Keratinocyte (primary cell): ENCODE results near the gene CDYL. TPM values are rescaled to one million over a fixed set of nuclear protein-coding genes. Genes with fewer than 3 reads are reported as not detected.

Experiments
- DNase-seq: peaks from one replicate; pipeline ENCODE4 v3.0.0-alpha.2; 2011; ENCODE audit warnings: low read depth, missing footprints, low spot score
- FAIRE-seq: peaks from 2 replicates; lab custom pipeline; 2011; peaks lifted over from hg19 to GRCh38; lab: Jason Lieb, UNC
- H2AFZ ChIP-seq: 2 replicates; pipeline ENCODE4 v1.6.0; 2012; ENCODE audit warnings: low read length, control low read depth, inconsistent platforms; ENCODE audit not compliant: control insufficient read depth
- H3K27ac ChIP-seq: 2 replicates; pipeline ENCODE4 v1.5.1; 2011; ENCODE audit warnings: low read length; ENCODE audit not compliant: control insufficient read depth, insufficient read depth
- H3K27me3 ChIP-seq: 3 replicates; pipeline ENCODE4 v1.6.0; 2011; ENCODE audit warnings: low read length; ENCODE audit not compliant: control insufficient read depth, insufficient read depth; ENCODE audit errors: extremely low read depth
- H3K36me3 ChIP-seq, 2 experiments: 2 replicates in 1 of 2; 3 replicates in 1 of 2; pipeline ENCODE4 v1.5.1; 2011; ENCODE audit warnings: low read length in 2 of 2, mild to moderate bottlenecking in 1 of 2; ENCODE audit not compliant: control insufficient read depth in 2 of 2, insufficient read depth in 2 of 2; ENCODE audit errors: extremely low read depth in 1 of 2
- H3K4me1 ChIP-seq: 3 replicates; pipeline ENCODE4 v1.5.1; 2011; ENCODE audit warnings: low read length; ENCODE audit not compliant: control insufficient read depth, insufficient read depth; ENCODE audit errors: extremely low read depth
- H3K4me2 ChIP-seq: 3 replicates; pipeline ENCODE4 v1.6.0; 2011; ENCODE audit warnings: low read depth, low read length; ENCODE audit not compliant: control insufficient read depth, insufficient read depth; ENCODE audit errors: extremely low read depth
- H3K4me3 ChIP-seq, 3 experiments: fragments of 200-600 bp in 1 of 3; sonication (generic) in 1 of 3; 2 replicates in 2 of 3; 3 replicates in 1 of 3; pipeline ENCODE4 v1.5.1; 2011 to 2016; ENCODE audit warnings: low read length in 3 of 3, mild to moderate bottlenecking in 3 of 3, control low read depth in 2 of 3, inconsistent platforms in 1 of 3, low read depth in 1 of 3, mixed read lengths in 1 of 3, mixed run types in 1 of 3, moderate library complexity in 1 of 3; ENCODE audit not compliant: control insufficient read depth in 2 of 3, insufficient read depth in 2 of 3; ENCODE audit errors: extremely low read depth in 1 of 3
- H3K79me2 ChIP-seq: 2 replicates; pipeline ENCODE4 v1.6.0; 2012; ENCODE audit warnings: low read length; ENCODE audit not compliant: control insufficient read depth, insufficient read depth
- H3K9ac ChIP-seq: 3 replicates; pipeline ENCODE4 v1.6.0; 2011; ENCODE audit warnings: low read length; ENCODE audit not compliant: control insufficient read depth, insufficient read depth; ENCODE audit errors: extremely low read depth
- H3K9me1 ChIP-seq: 3 replicates; pipeline ENCODE4 v1.6.0; 2011; ENCODE audit warnings: low read length; ENCODE audit not compliant: control insufficient read depth, insufficient read depth; ENCODE audit errors: extremely low read depth
- H3K9me3 ChIP-seq: 2 replicates; pipeline ENCODE4 v1.5.1; 2012; ENCODE audit warnings: low read depth, low read length; ENCODE audit not compliant: control insufficient read depth
- H4K20me1 ChIP-seq: 3 replicates; pipeline ENCODE4 v1.6.0; 2011; ENCODE audit warnings: low read length; ENCODE audit not compliant: control insufficient read depth, insufficient read depth; ENCODE audit errors: extremely low read depth
- EZH2 ChIP-seq: IDR thresholded peaks from one replicate; pipeline ENCODE4 v1.6.1; 2012; ENCODE audit warnings: inconsistent platforms, mild to moderate bottlenecking, low read length, moderate library complexity
- dilution Hi-C: fragments of 300-500 bp; cut with MboI; formaldehyde crosslinking; loops from one replicate; pipeline ENCODE4 v1.7.0; 2020; ENCODE audit warnings: low sequenced_read_pairs; ENCODE audit not compliant: extremely low pct_ligation_motif_present
- polyA plus RNA-seq, 5 experiments: library from polyadenylated mRNA; depleted of rRNA in 3 of 5; stranded (reverse) in 3 of 5; stranded (forward) in 1 of 5; unstranded in 1 of 5; fragments of >200 nt; gene quantifications; 1 replicate in 1 of 5; 2 replicates in 3 of 5; 3 replicates in 1 of 5; pipeline versions ENCODE4 v1.2.1 to v1.2.3, GENCODE V29; 2011 to 2012; ENCODE audit warnings: missing spikeins in 2 of 5, low read depth in 1 of 5, low replicate concordance in 1 of 5
- TF ChIP-seq, protein P1 (sequence below), 3 experiments: IDR thresholded peaks in 1 of 3; conservative IDR thresholded peaks in 1 of 3; optimal IDR thresholded peaks in 1 of 3; 2 replicates in 2 of 3; 3 replicates in 1 of 3; pipeline versions ENCODE3 to v1.5.1; 2011; ENCODE audit warnings: low read length in 3 of 3, mild to moderate bottlenecking in 3 of 3, moderate library complexity in 2 of 3, control low read depth in 1 of 3, inconsistent platforms in 1 of 3; ENCODE audit not compliant: insufficient read depth in 2 of 3; ENCODE audit errors: extremely low read depth in 1 of 3

The CDYL gene
- polyA plus RNA-seq, 1 donor (not counting 4 experiments of a cell fraction or from before 2014, with no cell fraction given): 48.0 TPM

DNA sequence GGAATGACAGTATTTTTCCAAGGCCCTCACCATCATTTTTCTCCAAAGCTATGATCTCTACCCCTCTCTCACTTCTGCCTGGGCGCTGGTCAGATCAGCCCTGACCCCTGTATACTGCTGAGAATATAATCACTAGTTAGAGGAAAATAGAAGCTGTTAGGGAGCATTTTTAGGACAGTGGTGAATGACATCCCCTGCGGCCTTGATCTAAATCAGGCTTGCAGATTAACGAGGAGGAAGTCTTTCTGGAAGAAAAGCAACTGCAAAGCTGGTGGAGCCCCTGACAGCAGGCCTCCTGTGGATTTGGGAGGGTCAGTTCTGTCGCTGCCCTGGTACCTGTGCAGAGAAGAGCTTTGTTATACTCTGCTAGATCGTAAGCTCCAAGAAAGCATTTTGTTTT lies 119.8 kb downstream of the CDYL start:
- Histone ChIP-seq H3K9me3 (no peaks in the 10 kb centered on the region), H3K9me1 (no peaks in the 10 kb centered on the region), H3K4me1 (no peaks in the 10 kb centered on the region), H3K27me3 (no peaks in the 10 kb centered on the region), H3K4me3 (no peak overlapping the region), H3K4me2 (no peak overlapping the region), H2AFZ (no peak overlapping the region), H3K27ac (no peak overlapping the region), H3K36me3 (peaks cover 22 to 23% of the 10 kb centered on the region in 2 experiments), H3K9ac (no peak overlapping the region), H4K20me1 (no peaks in the 10 kb centered on the region), H3K79me2 (peaks cover 35% of the 10 kb centered on the region)
- TF ChIP-seq, protein P1, sequence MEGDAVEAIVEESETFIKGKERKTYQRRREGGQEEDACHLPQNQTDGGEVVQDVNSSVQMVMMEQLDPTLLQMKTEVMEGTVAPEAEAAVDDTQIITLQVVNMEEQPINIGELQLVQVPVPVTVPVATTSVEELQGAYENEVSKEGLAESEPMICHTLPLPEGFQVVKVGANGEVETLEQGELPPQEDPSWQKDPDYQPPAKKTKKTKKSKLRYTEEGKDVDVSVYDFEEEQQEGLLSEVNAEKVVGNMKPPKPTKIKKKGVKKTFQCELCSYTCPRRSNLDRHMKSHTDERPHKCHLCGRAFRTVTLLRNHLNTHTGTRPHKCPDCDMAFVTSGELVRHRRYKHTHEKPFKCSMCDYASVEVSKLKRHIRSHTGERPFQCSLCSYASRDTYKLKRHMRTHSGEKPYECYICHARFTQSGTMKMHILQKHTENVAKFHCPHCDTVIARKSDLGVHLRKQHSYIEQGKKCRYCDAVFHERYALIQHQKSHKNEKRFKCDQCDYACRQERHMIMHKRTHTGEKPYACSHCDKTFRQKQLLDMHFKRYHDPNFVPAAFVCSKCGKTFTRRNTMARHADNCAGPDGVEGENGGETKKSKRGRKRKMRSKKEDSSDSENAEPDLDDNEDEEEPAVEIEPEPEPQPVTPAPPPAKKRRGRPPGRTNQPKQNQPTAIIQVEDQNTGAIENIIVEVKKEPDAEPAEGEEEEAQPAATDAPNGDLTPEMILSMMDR (optimal IDR thresholded peaks at IDR 0.05 in 1 of 3, IDR thresholded peaks at IDR 0.05 in 1 of 3, conservative IDR thresholded peaks at IDR 0.05 in 1 of 3; ENCODE audit: extremely low read depth in 1 of 3, insufficient read depth in 2 of 3, low read length in 3 of 3): no peak
- TF ChIP-seq EZH2: no peak
- FAIRE-seq (no peak), DNase-seq (no peak)
- dilution Hi-C loops: no loop called here

DNA sequence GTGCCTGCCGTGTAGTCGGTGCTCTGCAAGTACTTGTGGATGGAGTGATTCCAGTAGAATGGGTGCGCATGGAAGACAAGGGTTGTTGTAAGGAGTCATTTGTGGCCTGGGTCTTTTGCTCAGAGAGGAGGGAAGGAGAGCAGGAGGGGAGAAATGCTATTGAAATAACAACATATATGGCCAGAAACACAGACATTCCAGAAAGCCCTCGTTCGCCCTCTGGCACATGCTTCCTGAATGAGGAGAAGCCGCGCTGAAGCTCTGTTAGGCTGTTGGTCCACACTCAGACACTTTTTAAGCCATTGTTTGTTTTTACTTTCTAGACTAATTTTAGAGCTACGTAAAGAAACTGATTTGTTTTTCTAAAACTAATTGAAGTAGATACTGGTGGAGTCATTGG lies 120.2 kb downstream of the CDYL start:
- H3K4me3 ChIP-seq: no peak overlapping the region
- no peak for FAIRE-seq
- H3K79me2 ChIP-seq: peaks cover 33% of the 10 kb centered on the region
- no peak overlapping the region for H3K9ac ChIP-seq
- H3K4me2 ChIP-seq: no peak overlapping the region
- DNase-seq: no peak
- H3K27me3 ChIP-seq: no peaks in the 10 kb centered on the region
- dilution Hi-C loops: no loop called here
- no peak overlapping the region for H2AFZ ChIP-seq
- no peaks in the 10 kb centered on the region for H3K9me1 ChIP-seq
- no peaks in the 10 kb centered on the region for H3K4me1 ChIP-seq
- peaks cover 22 to 23% of the 10 kb centered on the region in 2 experiments for H3K36me3 ChIP-seq
- H3K27ac ChIP-seq: no peak overlapping the region
- no peaks in the 10 kb centered on the region for H3K9me3 ChIP-seq
- H4K20me1 ChIP-seq: no peaks in the 10 kb centered on the region
- TF ChIP-seq EZH2: no peak
- TF ChIP-seq, protein P1 (optimal IDR thresholded peaks at IDR 0.05 in 1 of 3, IDR thresholded peaks at IDR 0.05 in 1 of 3, conservative IDR thresholded peaks at IDR 0.05 in 1 of 3; ENCODE audit: extremely low read depth in 1 of 3, insufficient read depth in 2 of 3, low read length in 3 of 3): no peak
